ENCODE results near the gene PGA5. TPM values are rescaled to one million over a fixed set of nuclear protein-coding genes. Genes with fewer than 3 reads are reported as not detected.
"Not testable (repeated sequence)": the region's sequence is repeated elsewhere in the genome, so short reads cannot be mapped to it uniquely, and the experiment has no call there.

PGA5 gene
- total RNA-seq: under 1 TPM in 1 of 4 donors, not detected in 3; 0.86 TPM

DNA sequence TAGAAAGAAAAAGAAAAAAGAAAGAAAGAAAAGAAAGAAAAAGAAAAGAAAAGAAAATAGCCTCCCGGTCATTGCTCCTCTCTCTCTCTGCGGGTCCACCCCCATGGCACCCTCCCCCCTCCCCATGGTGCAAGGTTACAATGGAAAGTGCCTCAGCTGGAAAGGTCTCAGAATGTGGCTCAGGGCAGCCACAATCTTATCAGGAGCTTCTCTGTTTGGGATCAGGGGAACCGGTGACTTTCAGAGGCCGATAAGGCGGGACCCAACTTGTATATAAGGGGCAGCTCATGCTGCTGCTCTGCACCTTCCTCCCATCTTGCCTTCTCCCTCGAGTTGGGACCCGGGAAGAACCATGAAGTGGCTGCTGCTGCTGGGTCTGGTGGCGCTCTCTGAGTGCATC, at the start of gene PGA5:
Gene PGA5, plus strand, starts transcription at position 301 of the 400 bp plus-strand sequence. Its CDS starts 52 bp downstream, at position 353.
- H3K4me1 ChIP-seq; H3K9me3 ChIP-seq; H3K4me3 ChIP-seq; H3K27me3 ChIP-seq; intact Hi-C loops (cut with DNase I); H3K36me3 ChIP-seq; DNase-seq (ENCODE audit: extremely low spot score); H3K27ac ChIP-seq (replicated peaks in 1 of 4): not testable (repeated sequence)
- no CpG with 5 or more reads among the region's 8 CpGs for WGBS

DNA sequence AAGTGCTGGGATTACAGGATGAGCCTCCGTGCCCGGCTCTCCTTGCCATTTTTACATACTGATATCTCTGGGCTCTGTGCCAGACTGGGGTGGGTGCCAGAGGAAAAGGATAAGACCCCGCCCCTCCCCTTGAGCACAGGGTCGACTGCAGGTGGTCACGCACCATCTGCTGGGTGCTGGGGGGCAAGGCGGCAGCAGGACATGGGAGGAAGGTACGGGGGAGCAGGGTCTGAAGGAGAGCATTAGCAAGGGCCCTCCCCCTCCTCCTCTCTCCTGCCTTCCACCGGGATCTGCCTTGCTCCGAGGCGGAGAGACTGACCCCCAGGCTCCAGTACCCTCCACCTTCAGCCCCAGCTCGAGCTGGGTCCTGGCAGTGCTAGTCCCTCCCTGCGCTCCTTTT, 47.4 kb upstream of the PGA5 start:
- H3K27me3 ChIP-seq: peaks cover 0 to 54% (median 0%) of the 10 kb centered on the region in 4 donors
- H3K27ac ChIP-seq (replicated peaks in 1 of 4): no peak overlapping the region
- TF ChIP-seq POLR2A (IDR thresholded peaks at IDR 0.05; ENCODE audit: low read depth) (no peak), EP300 (IDR thresholded peaks at IDR 0.05) (no peak), POLR2AphosphoS5 (IDR thresholded peaks at IDR 0.05) (no peak)
- TF ChIP-seq, protein P1, sequence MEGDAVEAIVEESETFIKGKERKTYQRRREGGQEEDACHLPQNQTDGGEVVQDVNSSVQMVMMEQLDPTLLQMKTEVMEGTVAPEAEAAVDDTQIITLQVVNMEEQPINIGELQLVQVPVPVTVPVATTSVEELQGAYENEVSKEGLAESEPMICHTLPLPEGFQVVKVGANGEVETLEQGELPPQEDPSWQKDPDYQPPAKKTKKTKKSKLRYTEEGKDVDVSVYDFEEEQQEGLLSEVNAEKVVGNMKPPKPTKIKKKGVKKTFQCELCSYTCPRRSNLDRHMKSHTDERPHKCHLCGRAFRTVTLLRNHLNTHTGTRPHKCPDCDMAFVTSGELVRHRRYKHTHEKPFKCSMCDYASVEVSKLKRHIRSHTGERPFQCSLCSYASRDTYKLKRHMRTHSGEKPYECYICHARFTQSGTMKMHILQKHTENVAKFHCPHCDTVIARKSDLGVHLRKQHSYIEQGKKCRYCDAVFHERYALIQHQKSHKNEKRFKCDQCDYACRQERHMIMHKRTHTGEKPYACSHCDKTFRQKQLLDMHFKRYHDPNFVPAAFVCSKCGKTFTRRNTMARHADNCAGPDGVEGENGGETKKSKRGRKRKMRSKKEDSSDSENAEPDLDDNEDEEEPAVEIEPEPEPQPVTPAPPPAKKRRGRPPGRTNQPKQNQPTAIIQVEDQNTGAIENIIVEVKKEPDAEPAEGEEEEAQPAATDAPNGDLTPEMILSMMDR (IDR thresholded peaks at IDR 0.05): no peak
- H3K4me3 ChIP-seq: no peak overlapping the region
- no peaks in the 10 kb centered on the region for H3K36me3 ChIP-seq
- peaks cover 0 to 4% (median 0%) of the 10 kb centered on the region in 4 donors for H3K9me3 ChIP-seq
- no peaks in the 10 kb centered on the region for H3K4me1 ChIP-seq
- no peak for DNase-seq (ENCODE audit: extremely low spot score)
- 40% methylated on average over 10 of the region's 12 CpGs for WGBS
- intact Hi-C loops (cut with DNase I): no loop called here

DNA sequence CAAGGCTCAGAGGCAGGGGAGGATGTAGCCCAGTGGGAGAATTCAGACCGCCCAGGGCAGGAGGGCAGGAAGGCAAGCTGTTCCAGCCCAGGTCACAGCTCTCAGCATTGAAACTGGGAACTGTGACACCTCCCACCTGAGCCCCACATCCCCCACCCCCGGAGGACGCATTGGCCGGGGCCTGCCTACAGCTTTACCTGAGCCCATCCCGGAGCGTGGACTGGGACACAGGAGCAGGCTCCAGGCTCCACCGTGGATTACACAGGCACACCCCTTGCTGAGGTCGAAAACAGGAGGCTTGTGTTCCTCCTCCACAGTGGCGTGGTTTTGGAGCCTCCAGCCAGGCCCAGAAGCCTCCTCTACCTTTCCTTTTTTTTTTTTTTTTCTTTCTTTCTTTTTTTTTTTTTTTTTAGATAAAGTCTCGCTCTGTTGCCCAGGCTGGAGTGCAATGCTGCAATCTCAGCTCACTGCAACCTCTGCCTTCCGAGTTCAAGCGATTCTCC, 46.8 kb upstream of the PGA5 start:
- H3K27me3 ChIP-seq: peaks cover 0 to 49% (median 0%) of the 10 kb centered on the region in 4 donors
- no peak for DNase-seq (ENCODE audit: extremely low spot score)
- peaks cover 0 to 10% (median 2%) of the 10 kb centered on the region in 4 donors for H3K9me3 ChIP-seq
- H3K36me3 ChIP-seq: no peaks in the 10 kb centered on the region
- H3K4me1 ChIP-seq: no peaks in the 10 kb centered on the region
- WGBS: 67% methylated on average over 12 of the region's 12 CpGs
- intact Hi-C loops (cut with DNase I): no loop called here
- no peak overlapping the region for H3K4me3 ChIP-seq
- H3K27ac ChIP-seq (replicated peaks in 1 of 4): no peak overlapping the region
- TF ChIP-seq POLR2A (IDR thresholded peaks at IDR 0.05; ENCODE audit: low read depth): no peak
- TF ChIP-seq POLR2AphosphoS5 (IDR thresholded peaks at IDR 0.05): no peak
- TF ChIP-seq, protein P1 (IDR thresholded peaks at IDR 0.05): no peak
- TF ChIP-seq EP300 (IDR thresholded peaks at IDR 0.05): no peak

DNA sequence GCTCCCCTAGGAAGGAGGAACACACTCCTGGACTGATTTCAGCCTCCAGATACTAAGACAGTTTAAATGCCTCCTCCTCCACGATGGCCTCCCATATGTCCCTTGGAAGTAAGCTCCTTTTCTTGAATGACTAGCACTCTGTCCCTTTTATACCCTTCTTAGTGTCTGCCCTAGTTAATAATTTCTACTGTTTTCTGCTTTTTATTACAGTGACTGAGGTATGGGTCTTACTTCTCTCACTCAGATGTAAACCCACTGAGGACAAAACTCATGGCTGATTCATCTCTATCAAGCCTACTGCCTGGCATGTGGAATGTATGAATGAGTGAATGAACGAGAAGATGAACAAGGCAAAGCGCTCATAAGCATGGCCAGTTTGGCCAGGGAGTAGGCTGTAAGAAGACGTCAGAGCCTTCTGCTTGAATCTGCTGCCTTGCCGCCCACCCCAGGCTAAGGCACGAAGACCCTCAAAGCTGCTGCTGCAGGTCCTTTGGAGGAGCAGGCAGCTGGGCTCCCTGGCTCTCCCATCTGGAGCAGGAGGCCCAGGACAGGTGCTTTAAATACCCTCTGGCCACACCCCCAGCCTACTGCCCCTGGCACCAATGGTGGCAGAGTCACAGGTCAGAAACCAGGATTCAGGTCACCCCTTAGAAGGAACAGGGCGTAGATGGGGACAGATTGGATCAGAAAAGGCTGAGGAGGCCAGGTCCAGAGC, 45.8 kb upstream of the PGA5 start:
- Histone ChIP-seq H3K4me1 (no peaks in the 10 kb centered on the region), H3K27ac (replicated peaks in 1 of 4) (no peak overlapping the region), H3K9me3 (peaks cover 0 to 10% (median 2%) of the 10 kb centered on the region in 4 donors), H3K36me3 (no peaks in the 10 kb centered on the region), H3K27me3 (peaks cover 0 to 41% (median 0%) of the 10 kb centered on the region in 4 donors), H3K4me3 (no peak overlapping the region)
- WGBS: 81% methylated on average over 6 of the region's 7 CpGs
- no peak for DNase-seq (ENCODE audit: extremely low spot score)
- intact Hi-C loops (cut with DNase I): no loop called here
- TF ChIP-seq, protein P1 (IDR thresholded peaks at IDR 0.05): no peak
- TF ChIP-seq POLR2AphosphoS5 (IDR thresholded peaks at IDR 0.05): no peak
- TF ChIP-seq POLR2A (IDR thresholded peaks at IDR 0.05; ENCODE audit: low read depth): no peak
- TF ChIP-seq EP300 (IDR thresholded peaks at IDR 0.05): no peak

DNA sequence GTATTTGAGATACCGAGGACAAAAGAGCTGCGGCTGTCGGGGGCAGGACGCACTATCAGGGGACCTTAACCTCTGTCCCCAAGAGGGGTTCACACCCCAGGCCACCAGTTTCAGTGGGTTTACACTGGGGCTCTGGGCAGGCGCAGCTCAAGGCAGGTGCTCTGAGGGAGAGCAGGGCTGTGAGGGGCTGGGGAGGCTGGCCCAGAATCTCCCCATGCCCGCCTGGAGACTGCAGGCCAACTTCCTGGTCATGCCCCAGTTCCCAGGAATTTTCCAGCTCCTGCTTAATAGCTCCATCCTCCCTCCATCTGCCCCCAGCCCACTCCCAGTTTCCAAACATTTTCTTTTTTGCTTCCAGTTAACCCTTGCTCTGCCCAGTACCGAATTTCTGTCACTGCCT, 45.3 kb upstream of the PGA5 start:
- WGBS: 78% methylated on average over 7 of the region's 7 CpGs
- Histone ChIP-seq H3K9me3 (peaks cover 0 to 10% (median 2%) of the 10 kb centered on the region in 4 donors), H3K4me1 (no peaks in the 10 kb centered on the region), H3K27ac (replicated peaks in 1 of 4) (no peak overlapping the region), H3K27me3 (peaks cover 0 to 35% (median 0%) of the 10 kb centered on the region in 4 donors), H3K36me3 (no peaks in the 10 kb centered on the region), H3K4me3 (no peak overlapping the region)
- no peak for TF ChIP-seq POLR2A (IDR thresholded peaks at IDR 0.05; ENCODE audit: low read depth)
- TF ChIP-seq POLR2AphosphoS5 (IDR thresholded peaks at IDR 0.05): no peak
- TF ChIP-seq, protein P1 (IDR thresholded peaks at IDR 0.05): no peak
- no peak for TF ChIP-seq EP300 (IDR thresholded peaks at IDR 0.05)
- intact Hi-C loops (cut with DNase I): no loop called here
- DNase-seq (ENCODE audit: extremely low spot score): no peak

Data from esophagus muscularis mucosa (tissue), 4 donors.